Renal cortex interstitium (tissue), 11 donors: ENCODE data around the gene DLK1. TPM values are rescaled to one million over a fixed set of nuclear protein-coding genes. Genes with fewer than 3 reads are reported as not detected.

Experiments used
- DNase-seq, 11 donors: peaks; one replicate each; pipeline ENCODE4 v3.0.0-alpha.2; 2013; ENCODE audit warnings: low read depth in 9 of 11, low spot score in 4 of 11; ENCODE audit errors: extremely low read depth in 1 of 11
- polyA plus RNA-seq, 3 donors: library from polyadenylated mRNA; unstranded; fragments of 120-200 nt; gene quantifications; one replicate each; pipeline ENCODE4 v1.2.1, GENCODE V29; 2013; ENCODE audit not compliant: insufficient read length in 3 of 3

The DLK1 gene
- polyA plus RNA-seq, 3 donors, result 5.2 to 13.9 (median 9.8) TPM

- no peak for DNase-seq
Measured at GRCh38 chr14:100778951-100779690, 52.4 kb downstream of the DLK1 start.

GRCh38 chr14:100779691-100780080, 53.0 kb downstream of the DLK1 start:
- no peak for DNase-seq

- DNase-seq, result no peak
Measured at GRCh38 chr14:100780246-100780645, 53.6 kb downstream of the DLK1 start.

- DNase-seq, result no peak
Measured at GRCh38 chr14:100780646-100781355, 54.1 kb downstream of the DLK1 start.

GRCh38 chr14:100781952-100782351, 55.3 kb downstream of the DLK1 start:
- DNase-seq, result no peak

- DNase-seq, result no peak
Measured at GRCh38 chr14:100782516-100783320, 56.0 kb downstream of the DLK1 start.

GRCh38 chr14:100783630-100784370, 57.1 kb downstream of the DLK1 start:
- DNase-seq, result no peak

- no peak for DNase-seq
Measured at GRCh38 chr14:100784523-100785337, 58.0 kb downstream of the DLK1 start.

GRCh38 chr14:100785338-100785615, 58.6 kb downstream of the DLK1 start:
- DNase-seq, result no peak

- no peak for DNase-seq
Measured at GRCh38 chr14:100785626-100786025, 58.9 kb downstream of the DLK1 start.

- no peak for DNase-seq
Measured at GRCh38 chr14:100786131-100786530, 59.4 kb downstream of the DLK1 start.

- DNase-seq, result no peak
Measured at GRCh38 chr14:100786576-100787219, 60.0 kb downstream of the DLK1 start.

- DNase-seq, result no peak
Measured at GRCh38 chr14:100787659-100788058, 61.0 kb downstream of the DLK1 start.

Other genes with a start within 250 kb of the DLK1 start
- gene BEGAIN, start 139.5 kb upstream of the DLK1 start, polyA plus RNA-seq, result 1 to 10 TPM; 1.8 to 3.0 (median 2.4) TPM
- gene MEG3, start 99.2 kb downstream of the DLK1 start, polyA plus RNA-seq, result 100 to 1,000 TPM; 138 to 309 (median 144) TPM
- under 1 TPM; 0.04 to 0.15 (median 0.05) TPM for gene RTL1, start 176.8 kb downstream of the DLK1 start, polyA plus RNA-seq